PC-3 (cell line): ENCODE data around the gene PFDN2. TPM values are rescaled to one million over a fixed set of nuclear protein-coding genes. Genes with fewer than 3 reads are reported as not detected.
A peak's percentile ranks its signal among the peaks of the same experiment; 100 is the strongest.
"Not testable (repeated sequence)": the region's sequence is repeated elsewhere in the genome, so short reads cannot be mapped to it uniquely, and the experiment has no call there.

Experiments
- ATAC-seq: fragments of 200-7000 bp; cut with Tn5 transposase; 2 replicates; pipeline ENCODE4 v1.9.1; 2020; ENCODE audit warnings: mild to moderate bottlenecking, moderate library complexity
- BruUV-seq: library from RNA; stranded (reverse); fragments of 400-500 nt; replicated peaks from 2 replicates; lab custom pipeline; 2021; lab: Mats Ljungman, UMichigan
- CTCF ChIA-PET: fragments of 300-600 bp; sonication (Branson Sonifier 250); formaldehyde crosslinking; loops from one replicate; lab custom pipeline; 2022; ENCODE audit warnings: antibody characterized with exemption; lab: Charles Lee
- POLR2A ChIA-PET: fragments of 300-600 bp; sonication (Branson Sonifier 250); formaldehyde crosslinking; loops from one replicate; lab custom pipeline; 2022; ENCODE audit warnings: antibody characterized with exemption; ENCODE audit not compliant: unreplicated experiment; lab: Charles Lee
- DNase-seq: peaks from one replicate; pipeline ENCODE4 v3.0.0-alpha.2; 2015
- H2AFZ ChIP-seq: fragments of 300-600 bp; sonication (generic); 2 replicates; pipeline ENCODE4 v1.6.0; 2016; ENCODE audit warnings: antibody characterized with exemption, low read length
- H3F3A ChIP-seq: fragments of 300-600 bp; sonication (generic); one replicate; pipeline ENCODE4 v1.6.0; 2017; ENCODE audit warnings: antibody characterized with exemption, low read length, control low read depth, mild to moderate bottlenecking; ENCODE audit not compliant: unreplicated experiment
- H3K27ac ChIP-seq: fragments of 300-600 bp; sonication (generic); 2 replicates; pipeline ENCODE4 v1.5.1; 2016; ENCODE audit warnings: mild to moderate bottlenecking, low read length
- H3K27me3 ChIP-seq: fragments of 300-600 bp; sonication (generic); 2 replicates; pipeline ENCODE4 v1.6.1; 2016; ENCODE audit warnings: low read length, mixed read lengths
- H3K36me3 ChIP-seq: fragments of 300-600 bp; sonication (generic); 2 replicates; pipeline ENCODE4 v1.6.1; 2016; ENCODE audit warnings: low read depth, mixed run types, low read length, mixed read lengths
- H3K4me1 ChIP-seq: fragments of 300-600 bp; sonication (generic); 2 replicates; pipeline ENCODE4 v1.5.1; 2016; ENCODE audit warnings: low read length; ENCODE audit not compliant: insufficient read depth
- H3K4me2 ChIP-seq: fragments of 300-600 bp; sonication (generic); 2 replicates; pipeline ENCODE4 v1.6.0; 2016; ENCODE audit warnings: low read length
- H3K4me3 ChIP-seq: fragments of 300-600 bp; sonication (generic); 2 replicates; pipeline ENCODE4 v1.5.1; 2016; ENCODE audit warnings: mild to moderate bottlenecking, low read length, mixed read lengths
- H3K79me2 ChIP-seq: fragments of 300-600 bp; sonication (generic); 2 replicates; pipeline ENCODE4 v1.6.1; 2017; ENCODE audit warnings: low read length, mixed read lengths
- H3K9ac ChIP-seq: fragments of 300-600 bp; sonication (generic); 2 replicates; pipeline ENCODE4 v1.6.0; 2016; ENCODE audit warnings: mild to moderate bottlenecking, low read length
- H3K9me2 ChIP-seq: fragments of 300-600 bp; sonication (generic); replicated peaks from 2 replicates; pipeline ENCODE4 v1.6.1; 2016; ENCODE audit warnings: mixed run types, low read length, mixed read lengths
- H3K9me3 ChIP-seq: fragments of 300-600 bp; sonication (generic); 2 replicates; pipeline ENCODE4 v1.6.1; 2016; ENCODE audit warnings: low read length, mixed read lengths
- H4K20me1 ChIP-seq: fragments of 300-600 bp; sonication (generic); 2 replicates; pipeline ENCODE4 v1.6.1; 2016; ENCODE audit warnings: low read length, mixed read lengths
- CTCF ChIP-seq: fragments of 300-600 bp; sonication (generic); conservative IDR thresholded peaks from 2 replicates; pipeline ENCODE4 v1.5.1; 2017; ENCODE audit warnings: antibody characterized with exemption, low read depth, mild to moderate bottlenecking, low read length
- EZH2 ChIP-seq: fragments of 300-600 bp; sonication (generic); IDR thresholded peaks from one replicate; pipeline ENCODE4 v1.6.1; 2017; ENCODE audit warnings: antibody characterized with exemption, mild to moderate bottlenecking, low read length; ENCODE audit not compliant: unreplicated experiment
- EZH2phosphoT487 ChIP-seq: fragments of 300-600 bp; sonication (generic); IDR thresholded peaks from 2 replicates; pipeline ENCODE4 v1.6.1; 2018; ENCODE audit warnings: mild to moderate bottlenecking, antibody characterized with exemption, low read length, borderline replicate concordance
- intact Hi-C: fragments of 100-400 bp; cut with micrococcal nuclease; formaldehyde crosslinking; loops from 2 replicates; pipeline ENCODE4 v1.9.0; 2023
- total RNA-seq: library from RNA; depleted of rRNA; stranded (reverse); fragments of >200 nt; gene quantifications from 2 replicates; pipeline ENCODE4 v1.2.3, GENCODE V29; 2014

The PFDN2 gene
- total RNA-seq, 1 experiment from 2014 or later: 197 TPM

GRCh38 chr1:161119092-161119903 is 1.5 kb upstream of the PFDN2 start:
- no peak for TF ChIP-seq EZH2
- no peak for TF ChIP-seq EZH2phosphoT487
- peak; percentile 72 for TF ChIP-seq CTCF
- Histone ChIP-seq H3F3A (peaks cover 4% of the 10 kb centered on the region), H4K20me1 (peaks cover 11% of the 10 kb centered on the region), H3K4me3 (peak overlapping the region; percentile 85), H3K4me2 (peak overlapping the region; percentile 83), H3K9me2 (no peaks in the 10 kb centered on the region), H3K9me3 (no peaks in the 10 kb centered on the region), H3K36me3 (peaks cover 48% of the 10 kb centered on the region), H3K27ac (peak overlapping the region; percentile 77), H3K4me1 (peaks cover 43% of the 10 kb centered on the region), H3K9ac (peak overlapping the region; percentile 94), H2AFZ (no peak overlapping the region), H3K79me2 (peaks cover 55% of the 10 kb centered on the region), H3K27me3 (no peaks in the 10 kb centered on the region)
- CTCF ChIA-PET: no interaction called here
- intact Hi-C loops: loop anchor here (1.0 to 10.0 kb wide), 3 partner anchors 13 to 94 kb away; partner anchors contain the start of genes DEDD, F11R and USP21
- DNase-seq: peak; percentile 76
- POLR2A ChIA-PET: no interaction called here
- peak; percentile 23 for ATAC-seq
- no TSS peak for BruUV-seq

GRCh38 chr1:161115961-161116360 is 1.9 kb downstream of the PFDN2 start:
- BruUV-seq, ATAC-seq, POLR2A ChIA-PET, H2AFZ ChIP-seq, H3K9me3 ChIP-seq, H3F3A ChIP-seq, H3K9me2 ChIP-seq, DNase-seq, H3K27me3 ChIP-seq, CTCF ChIA-PET: not testable (repeated sequence)
- H3K9ac ChIP-seq: 0 out of 2 replicates have a peak overlapping the region, but pooled peaks have one; percentile 5
- H3K79me2 ChIP-seq: peaks cover 88% of the 10 kb centered on the region
- intact Hi-C loops: loop anchor here (1.0 to 10.0 kb wide), 2 partner anchors 16 to 91 kb away; partner anchors contain the start of gene F11R
- H3K36me3 ChIP-seq: peaks cover 32% of the 10 kb centered on the region
- peak overlapping the region; percentile 83 for H3K4me2 ChIP-seq
- peaks cover 54% of the 10 kb centered on the region for H3K4me1 ChIP-seq
- H3K4me3 ChIP-seq: peak overlapping the region; percentile 85; the same call in 1 of the 2 replicates
- peak overlapping the region; percentile 77 for H3K27ac ChIP-seq
- H4K20me1 ChIP-seq: peaks cover 41% of the 10 kb centered on the region

- TF ChIP-seq EZH2 (no peak), CTCF (no peak), EZH2phosphoT487 (no peak)
- ChIA-PET POLR2A (no interaction called here), CTCF (no interaction called here)
- BruUV-seq: no TSS peak
- no peaks in the 10 kb centered on the region for H3K9me2 ChIP-seq
- H3K4me2 ChIP-seq: peak overlapping the region; percentile 83
- intact Hi-C loops: loop anchor here (1.0 to 10.0 kb wide), 2 partner anchors 15 to 90 kb away; partner anchors contain the start of gene F11R
- peak; percentile 99 for DNase-seq
- peak; percentile 65 for ATAC-seq
- peak overlapping the region; percentile 77 for H3K27ac ChIP-seq
- no peak overlapping the region for H3K9ac ChIP-seq
- H3F3A ChIP-seq: peaks cover 4% of the 10 kb centered on the region
- peaks cover 29% of the 10 kb centered on the region for H3K36me3 ChIP-seq
- no peaks in the 10 kb centered on the region for H3K9me3 ChIP-seq
- H2AFZ ChIP-seq: no peak overlapping the region
- peaks cover 93% of the 10 kb centered on the region for H3K79me2 ChIP-seq
- peak overlapping the region; percentile 85; the same call in 1 of the 2 replicates for H3K4me3 ChIP-seq
- peaks cover 52% of the 10 kb centered on the region for H3K4me1 ChIP-seq
- H3K27me3 ChIP-seq: no peaks in the 10 kb centered on the region
- H4K20me1 ChIP-seq: peaks cover 45% of the 10 kb centered on the region
Observed at GRCh38 chr1:161115132-161115711, 2.6 kb downstream of the PFDN2 start.
